ENCODE results near the gene CREG2.

- TF ChIP-seq CTCF (IDR thresholded peaks at IDR 0.05) = no peak
- TF ChIP-seq POLR2AphosphoS5 (IDR thresholded peaks at IDR 0.05; ENCODE audit: low read depth, low read length) = no peak
Measured at GRCh38 chr2:101418460-101419095, 31.3 kb upstream of the CREG2 start.
